Lower leg skin (tissue), 4 donors: ENCODE data around the gene DQX1. TPM values are rescaled to one million over a fixed set of nuclear protein-coding genes. Genes with fewer than 3 reads are reported as not detected.

ENCODE experiments used
- DNase-seq, 2 donors: peaks; one replicate each; pipeline ENCODE4 v3.0.0-alpha.2; 2019; ENCODE audit warnings: low spot score in 2 of 2
- H3K4me3 ChIP-seq: fragments of 200-600 bp; sonication (generic); 2 replicates; pipeline ENCODE4 v1.5.1; 2017; ENCODE audit warnings: mild to moderate bottlenecking, low read depth; ENCODE audit not compliant: poor library complexity, severe bottlenecking
- POLR2A ChIP-seq, 2 donors: fragments of 450-650 bp; IDR thresholded peaks; one replicate each; pipeline ENCODE4 v1.6.1; 2016 to 2017; ENCODE audit warnings: antibody characterized with exemption in 2 of 2, mild to moderate bottlenecking in 1 of 2, moderate library complexity in 1 of 2
- WGBS, 2 donors: methylation state at CpG; one replicate each; pipeline ENCODE4 v1.1.5; 2018; 5-methylcytosine and 5-hydroxymethylcytosine counted together
- intact Hi-C: fragments of 100-400 bp; cut with DNase I; formaldehyde crosslinking; loops from one replicate; pipeline ENCODE4 v1.15.0; 2023; ENCODE audit warnings: low total_unique reads
- total RNA-seq, 4 donors: library from RNA; depleted of rRNA; stranded (reverse); fragments of >200 nt; gene quantifications; one replicate each; pipeline ENCODE4 v1.1.0, GENCODE V29; 2016
- TF ChIP-seq, protein P1 (sequence below), 3 donors: fragments of 450-650 bp; IDR thresholded peaks; one replicate each; pipeline ENCODE4 v1.5.1; 2016; ENCODE audit warnings: antibody characterized with exemption in 3 of 3, mild to moderate bottlenecking in 3 of 3, moderate library complexity in 2 of 3

DQX1 gene
- total RNA-seq, 4 donors from 2014 or later = 1.9 to 8.0 (median 6.2) TPM

DNA sequence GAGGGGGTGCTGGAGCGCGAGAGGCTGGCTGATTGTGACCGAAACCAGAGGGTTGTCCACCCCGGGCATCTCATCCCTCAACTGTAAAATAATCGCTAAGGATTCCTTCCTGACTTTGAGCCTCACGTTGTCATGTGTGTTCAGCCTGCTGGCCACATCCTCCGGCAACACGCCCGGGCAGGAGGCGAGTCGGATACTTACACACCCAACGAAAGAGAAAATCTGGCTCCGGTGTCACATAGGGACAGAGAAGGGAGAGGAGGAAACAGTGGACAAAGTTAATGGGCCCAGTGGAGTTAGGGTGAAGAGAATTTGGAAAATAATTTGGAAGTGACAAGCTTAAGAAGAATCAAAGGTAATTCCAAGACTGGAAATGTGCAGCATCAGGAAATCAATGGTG is 9.4 kb downstream of the DQX1 start:
- DNase-seq = no peak
- 50 to 52% methylated on average over 13 of the region's 13 CpGs for WGBS, 2 donors
- intact Hi-C loops = no loop called here
- H3K4me3 ChIP-seq = no peak overlapping the region
- TF ChIP-seq POLR2A (IDR thresholded peaks at IDR 0.05) = no peak
- TF ChIP-seq, protein P1, sequence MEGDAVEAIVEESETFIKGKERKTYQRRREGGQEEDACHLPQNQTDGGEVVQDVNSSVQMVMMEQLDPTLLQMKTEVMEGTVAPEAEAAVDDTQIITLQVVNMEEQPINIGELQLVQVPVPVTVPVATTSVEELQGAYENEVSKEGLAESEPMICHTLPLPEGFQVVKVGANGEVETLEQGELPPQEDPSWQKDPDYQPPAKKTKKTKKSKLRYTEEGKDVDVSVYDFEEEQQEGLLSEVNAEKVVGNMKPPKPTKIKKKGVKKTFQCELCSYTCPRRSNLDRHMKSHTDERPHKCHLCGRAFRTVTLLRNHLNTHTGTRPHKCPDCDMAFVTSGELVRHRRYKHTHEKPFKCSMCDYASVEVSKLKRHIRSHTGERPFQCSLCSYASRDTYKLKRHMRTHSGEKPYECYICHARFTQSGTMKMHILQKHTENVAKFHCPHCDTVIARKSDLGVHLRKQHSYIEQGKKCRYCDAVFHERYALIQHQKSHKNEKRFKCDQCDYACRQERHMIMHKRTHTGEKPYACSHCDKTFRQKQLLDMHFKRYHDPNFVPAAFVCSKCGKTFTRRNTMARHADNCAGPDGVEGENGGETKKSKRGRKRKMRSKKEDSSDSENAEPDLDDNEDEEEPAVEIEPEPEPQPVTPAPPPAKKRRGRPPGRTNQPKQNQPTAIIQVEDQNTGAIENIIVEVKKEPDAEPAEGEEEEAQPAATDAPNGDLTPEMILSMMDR (IDR thresholded peaks at IDR 0.05) = no peak

DNA sequence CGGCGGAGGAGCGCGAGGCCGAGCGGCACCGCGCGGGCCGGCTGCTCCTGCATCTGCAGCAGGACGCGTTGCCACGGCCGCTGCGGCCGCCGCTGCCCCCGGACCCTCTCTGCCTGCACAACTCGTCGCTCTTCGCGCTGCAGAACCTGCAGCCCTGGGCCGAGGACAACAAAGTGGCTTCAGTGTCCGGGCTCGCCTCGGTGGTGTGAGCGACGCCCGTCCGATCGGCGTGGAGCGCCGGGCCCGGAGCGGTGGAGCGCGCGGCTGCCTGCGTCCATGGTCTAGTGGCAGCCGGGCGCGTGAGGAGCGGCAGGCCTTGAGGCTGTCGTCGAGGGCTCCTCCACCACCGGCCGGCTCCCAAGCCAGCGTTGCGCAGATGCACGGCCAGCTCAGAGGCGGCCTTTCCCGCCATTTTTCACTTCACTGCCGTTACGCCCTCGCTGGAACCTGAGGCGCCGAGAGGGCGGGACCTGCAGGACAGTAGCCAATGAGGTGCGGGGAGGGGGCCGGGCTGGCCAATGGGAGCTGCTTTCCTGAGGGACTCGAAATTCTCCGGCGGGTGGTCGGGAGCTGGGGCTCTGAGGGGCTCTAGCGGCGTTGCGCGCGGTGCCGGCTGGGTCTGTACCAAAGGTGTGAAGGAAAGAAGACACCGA is 9.9 kb downstream of the DQX1 start:
- no peak for DNase-seq
- no peak for TF ChIP-seq POLR2A (IDR thresholded peaks at IDR 0.05)
- TF ChIP-seq, protein P1 (IDR thresholded peaks at IDR 0.05) = no peak
- 4 to 10% methylated on average over 17 to 31 of the region's 72 CpGs for WGBS, 2 donors
- peak overlapping the region; percentile 1 for H3K4me3 ChIP-seq
- intact Hi-C loops = no loop called here

DNA sequence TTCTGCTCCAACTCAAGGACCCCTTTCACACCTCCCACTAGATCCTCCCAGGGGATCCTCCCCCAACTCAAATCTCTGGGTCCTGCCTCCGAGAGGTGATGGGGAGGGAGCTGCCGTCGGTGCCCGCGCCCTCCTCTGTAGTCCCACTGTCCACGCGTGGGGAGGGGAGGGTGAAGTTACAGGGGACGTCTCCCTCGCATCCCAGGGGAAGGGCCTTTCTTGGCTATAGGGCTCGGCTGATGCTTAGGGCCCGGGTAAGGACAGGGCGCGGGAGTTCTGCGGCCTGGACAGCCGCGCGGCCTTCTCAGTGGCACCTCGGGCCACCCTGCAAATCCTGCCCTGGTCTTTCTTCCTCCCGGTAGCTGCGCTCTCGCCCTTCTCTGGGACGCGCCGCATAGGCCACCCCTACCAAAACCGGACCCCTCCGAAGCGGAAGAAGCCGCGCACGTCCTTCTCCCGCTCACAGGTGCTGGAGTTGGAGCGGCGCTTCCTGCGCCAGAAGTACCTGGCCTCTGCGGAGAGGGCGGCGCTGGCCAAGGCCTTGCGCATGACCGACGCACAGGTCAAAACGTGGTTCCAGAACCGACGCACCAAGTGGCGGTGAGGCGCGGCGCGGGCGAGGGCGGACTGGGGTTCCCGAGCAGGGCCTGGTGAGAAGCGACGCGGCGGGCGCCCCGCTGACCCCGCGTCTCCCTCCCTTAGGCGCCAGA is 10.6 kb downstream of the DQX1 start:
- TF ChIP-seq POLR2A (IDR thresholded peaks at IDR 0.05) = no peak
- TF ChIP-seq, protein P1 (IDR thresholded peaks at IDR 0.05) = no peak
- intact Hi-C loops = no loop called here
- no peak for DNase-seq
- 8 to 10% methylated on average over 23 to 42 of the region's 60 CpGs for WGBS, 2 donors
- peak overlapping the region; percentile 1 for H3K4me3 ChIP-seq

DNA sequence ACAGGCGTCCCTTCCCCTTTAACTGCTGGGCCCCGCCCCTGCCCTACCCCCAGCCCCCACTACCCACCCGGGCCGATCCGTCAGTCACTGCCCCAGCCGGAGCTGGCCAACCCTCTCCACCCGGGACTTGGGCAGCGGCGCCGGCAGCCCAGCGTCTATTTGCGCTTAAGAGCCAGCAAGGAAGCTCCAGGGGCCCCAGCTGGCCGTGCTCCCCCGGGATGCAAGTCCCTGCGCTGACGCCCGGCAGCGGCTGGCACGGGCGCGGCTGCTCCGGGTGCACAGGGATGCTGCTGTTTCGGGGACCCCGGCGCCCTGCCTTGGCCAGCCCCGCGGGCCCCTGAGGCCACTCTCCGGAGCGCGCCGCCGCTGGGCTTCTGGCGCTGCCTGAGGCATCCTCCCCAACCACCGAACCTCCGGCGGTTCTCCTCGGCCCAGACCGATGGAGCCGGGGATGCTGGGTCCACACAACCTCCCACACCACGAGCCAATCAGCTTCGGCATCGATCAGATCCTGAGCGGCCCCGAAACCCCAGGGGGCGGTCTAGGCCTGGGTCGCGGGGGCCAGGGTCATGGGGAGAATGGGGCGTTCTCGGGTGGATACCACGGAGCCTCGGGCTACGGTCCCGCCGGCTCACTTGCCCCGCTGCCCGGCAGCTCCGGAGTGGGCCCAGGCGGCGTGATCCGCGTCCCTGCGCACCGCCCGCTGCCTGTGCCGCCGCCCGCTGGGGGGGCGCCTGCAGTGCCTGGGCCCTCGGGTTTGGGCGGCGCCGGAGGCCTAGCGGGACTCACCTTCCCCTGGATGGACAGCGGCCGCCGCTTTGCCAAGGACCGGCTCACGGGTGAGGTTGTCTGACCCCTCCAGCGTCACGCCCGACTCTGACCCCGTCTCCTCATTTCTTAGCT is 11.4 kb downstream of the DQX1 start, which contains the start of gene TLX2:
Gene TLX2 (plus strand): TSS at position 83 of the 903 bp plus-strand sequence. CDS start 357 bp downstream, at position 440.
- WGBS, 2 donors = 3 to 4% methylated on average over 64 to 71 of the region's 82 CpGs
- no peak for TF ChIP-seq POLR2A (IDR thresholded peaks at IDR 0.05)
- TF ChIP-seq, protein P1 (IDR thresholded peaks at IDR 0.05) = no peak

DNA sequence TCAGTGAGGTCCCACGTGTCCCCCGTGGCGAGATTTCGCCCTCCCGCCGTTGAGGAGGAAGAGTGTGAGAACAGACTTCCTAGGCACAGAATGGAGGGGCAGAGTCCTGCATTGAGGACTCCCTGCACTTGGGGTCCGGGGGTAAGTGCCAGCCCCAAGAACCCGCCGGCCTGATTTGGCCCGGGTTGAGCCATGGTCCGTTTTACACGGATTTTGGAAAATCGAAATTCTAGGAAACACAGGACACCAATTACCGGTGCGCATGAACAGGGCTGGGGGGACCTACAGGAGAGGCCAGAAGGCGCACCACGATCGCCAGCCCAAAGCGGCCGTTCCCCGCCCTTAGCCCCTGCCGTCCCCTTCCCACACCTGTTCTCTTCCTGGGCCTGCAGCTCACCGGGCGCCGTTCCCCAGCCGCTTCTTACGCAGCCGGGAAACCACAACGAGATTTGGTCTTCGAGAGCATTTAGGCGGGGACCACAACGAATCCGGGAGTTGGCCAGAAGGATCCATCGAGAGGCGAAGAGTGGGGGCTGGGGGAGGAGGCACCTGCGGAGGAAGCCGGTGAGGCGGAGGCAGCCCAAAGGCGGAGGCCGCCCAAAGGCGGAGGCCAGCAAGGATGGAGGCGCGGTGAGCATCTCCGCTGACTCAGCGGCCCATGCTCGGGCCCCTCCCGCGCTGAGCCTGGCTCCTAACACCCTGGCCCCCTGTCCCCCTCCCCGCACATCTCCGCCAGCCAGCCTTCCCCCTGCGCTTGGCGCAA is 12.2 kb downstream of the DQX1 start:
- WGBS, 2 donors = 6 to 8% methylated on average over 41 to 52 of the region's 52 CpGs
- H3K4me3 ChIP-seq = no peak overlapping the region
- intact Hi-C loops = no loop called here
- DNase-seq = no peak
- no peak for TF ChIP-seq POLR2A (IDR thresholded peaks at IDR 0.05)
- TF ChIP-seq, protein P1 (IDR thresholded peaks at IDR 0.05) = no peak

More for the DNA sequence above, 11.4 kb downstream of the DQX1 start, which contains the start of gene TLX2:
- no peak within 1 kb of the TSS for H3K4me3 ChIP-seq
- DNase-seq = no peak
- intact Hi-C loops = no loop called here
